NCI-H82 (cell line): ENCODE data around the gene ARPP21.
"Not testable (repeated sequence)": the region's sequence is repeated elsewhere in the genome, so short reads cannot be mapped to it uniquely, and the experiment has no call there.

Experiments
- DNase-seq: peaks from one replicate; lab custom pipeline; 2025; lab: John Stamatoyannopoulos, UW

The ARPP21 gene

GRCh38 chr3:35781558-35781957 lies 142.2 kb downstream of the ARPP21 start:
- DNase-seq, result no peak

- DNase-seq, result no peak
These were observed 143.0 kb downstream of the ARPP21 start for GRCh38 chr3:35782355-35782754.

GRCh38 chr3:35784169-35784568 lies 144.8 kb downstream of the ARPP21 start:
- DNase-seq, result no peak

- no peak for DNase-seq
These were observed 146.0 kb downstream of the ARPP21 start for GRCh38 chr3:35785234-35785888.

- DNase-seq, result no peak
These were observed 148.6 kb downstream of the ARPP21 start for GRCh38 chr3:35787936-35788335.

GRCh38 chr3:35789042-35789831 lies 149.9 kb downstream of the ARPP21 start:
- no peak for DNase-seq

- no peak for DNase-seq
These were observed 151.4 kb downstream of the ARPP21 start for GRCh38 chr3:35790764-35791163.

- DNase-seq, result no peak
These were observed 154.3 kb downstream of the ARPP21 start for GRCh38 chr3:35793667-35794066.

- DNase-seq, result no peak
These were observed 161.7 kb downstream of the ARPP21 start for GRCh38 chr3:35800960-35801459.

- no peak for DNase-seq
These were observed 175.2 kb downstream of the ARPP21 start for GRCh38 chr3:35814531-35814930.

- DNase-seq, result not testable (repeated sequence)
These were observed 176.5 kb downstream of the ARPP21 start for GRCh38 chr3:35815796-35816195.

GRCh38 chr3:35817216-35817615 lies 177.9 kb downstream of the ARPP21 start:
- DNase-seq, result no peak

- no peak for DNase-seq
These were observed 192.8 kb downstream of the ARPP21 start for GRCh38 chr3:35832140-35832571.
